H1 (cell line): Measurements from ENCODE around the gene POU2AF3. TPM values are rescaled to one million over a fixed set of nuclear protein-coding genes. Genes with fewer than 3 reads are reported as not detected.

Experiments used
- CTCF ChIA-PET: fragments of 300-600 bp; sonication (Branson Sonifier 250); formaldehyde crosslinking; loops from one replicate; lab custom pipeline; 2021; ENCODE audit not compliant: partially characterized antibody; lab: Charles Lee
- POLR2A ChIA-PET: fragments of 300-600 bp; sonication (Branson Sonifier 250); formaldehyde crosslinking; loops from one replicate; lab custom pipeline; 2021; ENCODE audit warnings: inconsistent platforms; ENCODE audit not compliant: partially characterized antibody; lab: Charles Lee
- DNase-seq, 2 experiments: peaks; one replicate each; pipeline versions ENCODE4 v3.0.0 to v3.0.0-alpha.2; 2010 to 2022; ENCODE audit warnings: low spot score in 2 of 2, low read depth in 1 of 2, mixed read lengths in 1 of 2
- FAIRE-seq: peaks from 2 replicates; lab custom pipeline; 2011; peaks lifted over from hg19 to GRCh38; lab: Jason Lieb, UNC
- H2AFZ ChIP-seq: 2 replicates; pipeline ENCODE4 v1.8.1; 2012; ENCODE audit warnings: low read length, inconsistent platforms
- H2AK5ac ChIP-seq: 2 replicates; pipeline ENCODE4 v1.6.1; 2013; ENCODE audit warnings: low read depth, low read length
- H2BK120ac ChIP-seq: replicated peaks from 2 replicates; pipeline ENCODE3; 2013; ENCODE audit warnings: low read depth, low read length, inconsistent platforms
- H2BK12ac ChIP-seq: 2 replicates; pipeline ENCODE4 v1.6.1; 2013; ENCODE audit warnings: low read depth, low read length
- H2BK15ac ChIP-seq: 2 replicates; pipeline ENCODE4 v1.6.1; 2013; ENCODE audit warnings: low read length
- H2BK20ac ChIP-seq: 2 replicates; pipeline ENCODE4 v1.6.1; 2013; ENCODE audit warnings: low read length
- H2BK5ac ChIP-seq: 2 replicates; pipeline ENCODE4 v1.6.1; 2013; ENCODE audit warnings: low read depth, low read length
- H3K14ac ChIP-seq: 2 replicates; pipeline ENCODE4 v1.6.1; 2013; ENCODE audit warnings: inconsistent platforms; ENCODE audit not compliant: insufficient read length
- H3K18ac ChIP-seq: 2 replicates; pipeline ENCODE4 v1.6.1; 2013; ENCODE audit warnings: low read length; ENCODE audit errors: extremely low read depth
- H3K23ac ChIP-seq: 2 replicates; pipeline ENCODE4 v1.6.1; 2013; ENCODE audit warnings: inconsistent platforms; ENCODE audit not compliant: insufficient read length
- H3K23me2 ChIP-seq: 2 replicates; pipeline ENCODE4 v1.6.1; 2013; ENCODE audit warnings: low read depth, low read length
- H3K27ac ChIP-seq: 2 replicates; pipeline ENCODE4 v1.6.1; 2011; ENCODE audit warnings: low read depth, low read length, inconsistent platforms
- H3K27me3 ChIP-seq, 4 experiments: replicated peaks in 1 of 4; 1 replicate in 1 of 4; 2 replicates in 3 of 4; pipeline versions ENCODE4 v1.6.1 to v1.8.1; 2011 to 2013; ENCODE audit warnings: low read length in 3 of 4, mild to moderate bottlenecking in 3 of 4, inconsistent platforms in 2 of 4, mixed read lengths in 2 of 4, moderate library complexity in 1 of 4; ENCODE audit not compliant: control insufficient read depth in 3 of 4, insufficient read depth in 3 of 4; ENCODE audit errors: extremely low read depth in 1 of 4
- H3K36me3 ChIP-seq, 4 experiments: 2 replicates each; pipeline versions ENCODE4 v1.6.1 to v1.8.1; 2011 to 2013; ENCODE audit warnings: mild to moderate bottlenecking in 4 of 4, low read length in 3 of 4, moderate library complexity in 2 of 4, control low read depth in 1 of 4, inconsistent platforms in 1 of 4; ENCODE audit not compliant: insufficient read depth in 4 of 4, control insufficient read depth in 2 of 4
- H3K4ac ChIP-seq: replicated peaks from 2 replicates; pipeline ENCODE3; 2013; ENCODE audit warnings: low read length, low read depth, mixed read lengths, inconsistent platforms; ENCODE audit not compliant: insufficient read length
- H3K4me1 ChIP-seq, 4 experiments: replicated peaks in 1 of 4; 1 replicate in 1 of 4; 2 replicates in 3 of 4; pipeline versions ENCODE4 v1.6.1 to v1.8.1; 2011 to 2013; ENCODE audit warnings: low read length in 3 of 4, inconsistent platforms in 2 of 4, mixed read lengths in 1 of 4; ENCODE audit not compliant: insufficient read depth in 4 of 4, control insufficient read depth in 3 of 4
- H3K4me2 ChIP-seq, 2 experiments: 2 replicates each; pipeline versions ENCODE4 v1.6.1 to v1.8.1; 2011 to 2013; ENCODE audit warnings: low read depth in 2 of 2, low read length in 2 of 2, control low read depth in 1 of 2, inconsistent platforms in 1 of 2, mild to moderate bottlenecking in 1 of 2; ENCODE audit not compliant: insufficient read depth in 1 of 2
- H3K4me3 ChIP-seq, 4 experiments: fragments of 200-600, 300-600 bp in 1 of 4; sonication (generic), shearing (Covaris generic), sonication (Bioruptor Twin) in 1 of 4; 2 replicates each; pipeline versions ENCODE4 v1.5.1 to v1.8.1; 2011 to 2016; ENCODE audit warnings: low read length in 4 of 4, low read depth in 3 of 4, control low read depth in 2 of 4, inconsistent platforms in 2 of 4, mild to moderate bottlenecking in 2 of 4, mixed read lengths in 1 of 4, moderate library complexity in 1 of 4; ENCODE audit not compliant: insufficient read depth in 2 of 4; ENCODE audit errors: extremely low read depth in 1 of 4
- H3K56ac ChIP-seq: replicated peaks from 2 replicates; pipeline ENCODE3; 2013; ENCODE audit warnings: low read depth, mild to moderate bottlenecking, mixed read lengths, low read length, inconsistent platforms; ENCODE audit not compliant: insufficient read length
- H3K79me1 ChIP-seq: 2 replicates; pipeline ENCODE4 v1.6.1; 2013; ENCODE audit warnings: low read depth, low read length, control low read depth
- H3K79me2 ChIP-seq, 2 experiments: 2 replicates each; pipeline versions ENCODE4 v1.6.1 to v1.8.1; 2012 to 2013; ENCODE audit warnings: low read length in 2 of 2, mild to moderate bottlenecking in 2 of 2, inconsistent platforms in 1 of 2; ENCODE audit not compliant: insufficient read depth in 2 of 2, control insufficient read depth in 1 of 2
- H3K9ac ChIP-seq, 4 experiments: replicated peaks in 1 of 4; 1 replicate in 1 of 4; 2 replicates in 3 of 4; pipeline versions ENCODE4 v1.6.1 to v1.8.1; 2011 to 2013; ENCODE audit warnings: low read depth in 3 of 4, low read length in 3 of 4, control low read depth in 2 of 4, mild to moderate bottlenecking in 2 of 4, moderate library complexity in 2 of 4, inconsistent platforms in 1 of 4; ENCODE audit errors: extremely low read depth in 1 of 4
- H3K9me3 ChIP-seq, 2 experiments: 2 replicates each; pipeline versions ENCODE4 v1.6.1 to v1.8.1; 2012 to 2013; ENCODE audit warnings: mild to moderate bottlenecking in 2 of 2, moderate library complexity in 2 of 2, control low read depth in 1 of 2, inconsistent platforms in 1 of 2, low read depth in 1 of 2, low read length in 1 of 2, mixed read lengths in 1 of 2; ENCODE audit not compliant: insufficient read depth in 2 of 2
- H4K20me1 ChIP-seq, 2 experiments: replicated peaks in 1 of 2; 2 replicates each; pipeline versions ENCODE3 to v1.8.1; 2011 to 2013; ENCODE audit warnings: inconsistent platforms in 2 of 2, low read length in 2 of 2, mild to moderate bottlenecking in 1 of 2; ENCODE audit not compliant: insufficient read depth in 2 of 2, control insufficient read depth in 1 of 2
- H4K5ac ChIP-seq: 2 replicates; pipeline ENCODE4 v1.6.1; 2013; ENCODE audit warnings: low read length, low read depth, mixed read lengths, inconsistent platforms; ENCODE audit not compliant: insufficient read length
- H4K8ac ChIP-seq: 2 replicates; pipeline ENCODE4 v1.8.0; 2013; ENCODE audit warnings: mild to moderate bottlenecking, moderate library complexity, low read length, inconsistent platforms; ENCODE audit not compliant: insufficient read depth; ENCODE audit errors: extremely low read depth
- H4K91ac ChIP-seq: replicated peaks from 2 replicates; pipeline ENCODE3; 2013; ENCODE audit warnings: low read length, mixed read lengths, inconsistent platforms; ENCODE audit not compliant: insufficient read length
- CBX8 ChIP-seq: fragments of 300-800, 300-1000 bp; sonication (generic); IDR thresholded peaks from 2 replicates; pipeline ENCODE4 v1.7.1; 2016; ENCODE audit warnings: low read depth, low read length, borderline replicate concordance
- CHD2 ChIP-seq: IDR thresholded peaks from 2 replicates; pipeline ENCODE4 v1.6.1; 2012; ENCODE audit warnings: low read length, improper control_type of control experiment
- CREB1 ChIP-seq: IDR thresholded peaks from 2 replicates; pipeline ENCODE4 v1.6.1; 2012; ENCODE audit warnings: inconsistent platforms
- CTBP2 ChIP-seq: IDR thresholded peaks from 2 replicates; pipeline ENCODE4 v1.7.0; 2011; ENCODE audit warnings: borderline replicate concordance, mild to moderate bottlenecking, moderate library complexity, mixed read lengths, low read length; ENCODE audit not compliant: insufficient read depth, insufficient read length
- EGR1 ChIP-seq: IDR thresholded peaks from 2 replicates; pipeline ENCODE4 v1.6.1; 2011; ENCODE audit warnings: low read depth, low read length, borderline replicate concordance
- POLR2AphosphoS5 ChIP-seq: IDR thresholded peaks from 2 replicates; pipeline ENCODE4 v1.6.1; 2011; ENCODE audit warnings: low read depth, low read length
- SIN3A ChIP-seq, 2 experiments: IDR thresholded peaks in 1 of 2; conservative IDR thresholded peaks in 1 of 2; 2 replicates each; pipeline ENCODE4 v1.6.1; 2011 to 2012; ENCODE audit warnings: low read length in 2 of 2, improper control_type of control experiment in 1 of 2, low read depth in 1 of 2, mild to moderate bottlenecking in 1 of 2
- SIRT6 ChIP-seq: IDR thresholded peaks from one replicate; pipeline ENCODE4 v1.7.1; 2012; ENCODE audit warnings: low read length, inconsistent platforms
- SP4 ChIP-seq: IDR thresholded peaks from 2 replicates; pipeline ENCODE4 v1.6.1; 2012; ENCODE audit warnings: low read length, inconsistent platforms
- SRF ChIP-seq: IDR thresholded peaks from 2 replicates; pipeline ENCODE4 v1.6.1; 2011; ENCODE audit warnings: mild to moderate bottlenecking, low read depth, low read length, moderate library complexity
- TAF1 ChIP-seq: IDR thresholded peaks from 2 replicates; pipeline ENCODE4 v1.6.1; 2011; ENCODE audit warnings: mild to moderate bottlenecking, low read depth, low read length
- TAF7 ChIP-seq: optimal IDR thresholded peaks from 2 replicates; pipeline ENCODE3; 2011; ENCODE audit warnings: low read depth, mild to moderate bottlenecking, inconsistent platforms, low read length, moderate library complexity, borderline replicate concordance
- TBP ChIP-seq: IDR thresholded peaks from 2 replicates; pipeline ENCODE4 v1.6.1; 2011; ENCODE audit warnings: low read depth, low read length, improper control_type of control experiment
- TEAD4 ChIP-seq: IDR thresholded peaks from 2 replicates; pipeline ENCODE4 v1.6.1; 2012; ENCODE audit warnings: low read depth, low read length, inconsistent platforms, mixed read lengths
- WGBS, 2 experiments: shearing (Covaris generic) in 1 of 2; methylation state at CpG; one replicate each; pipeline versions ENCODE4 v1.1.6 to v1.1.7; 2013 to 2015; ENCODE audit warnings: low lambda C conversion rate in 2 of 2, mixed read lengths in 2 of 2, inconsistent platforms in 1 of 2, low coverage in 1 of 2, missing lambda C conversion rate in 1 of 2; ENCODE audit not compliant: insufficient replicate concordance in 2 of 2, insufficient coverage in 1 of 2, insufficient read length in 1 of 2; ENCODE audit errors: extremely low coverage in 1 of 2, missing lambda C conversion rate in 1 of 2; 5-methylcytosine and 5-hydroxymethylcytosine counted together
- polyA plus RNA-seq, 7 experiments: library from polyadenylated mRNA; depleted of rRNA in 3 of 7; stranded (reverse) in 5 of 7; unstranded in 2 of 7; fragments of >200 nt in 5 of 7; fragments of 200-250 nt in 2 of 7; gene quantifications; 1 replicate in 5 of 7; 2 replicates in 1 of 7; 4 replicates in 1 of 7; pipeline versions ENCODE4 v1.2.1 to v1.2.3, GENCODE V29; 2011 to 2013; ENCODE audit warnings: missing spikeins in 2 of 7, mixed read lengths in 2 of 7
- total RNA-seq: library from RNA; stranded (reverse); fragmentation: NEBNext Ultra II Directional; extraction: Animal tissue kit (Norgen Biotek cat#: 25700); gene quantifications from 2 replicates; pipeline ENCODE4 v1.2.1, GENCODE V29; 2021
- TF ChIP-seq, protein P1 (sequence below): IDR thresholded peaks from 2 replicates; pipeline ENCODE4 v1.6.1; 2012; ENCODE audit warnings: low read length, inconsistent platforms

Gene POU2AF3
- total and polyA plus RNA-seq, 2 of the 8 experiments (the other 6 are each of a cell fraction or from before 2014, with no cell fraction given), result 1.2 to 5.7 TPM

DNA sequence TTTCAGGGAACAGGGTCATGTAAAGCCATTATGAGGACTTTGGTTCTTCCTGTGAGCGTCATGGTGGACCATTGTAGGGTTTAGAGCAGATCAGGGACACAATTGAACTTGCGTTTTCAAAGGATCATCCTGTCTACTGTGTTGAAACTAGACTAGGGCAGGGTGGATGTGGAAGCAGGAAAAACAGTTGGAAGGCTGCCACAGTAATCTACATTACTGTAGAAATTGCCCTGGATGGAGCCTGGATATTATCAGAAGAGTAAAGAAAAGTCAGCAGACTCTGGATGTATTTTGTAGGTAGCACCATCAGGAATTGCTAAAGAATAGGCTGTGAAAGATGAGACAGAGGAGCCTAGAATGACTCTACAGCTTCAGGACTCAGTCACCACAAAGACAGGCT is 47.4 kb upstream of the POU2AF3 start:
- H3K56ac ChIP-seq, result no peak overlapping the region
- ChIA-PET CTCF (no interaction called here), POLR2A (no interaction called here)
- H2BK5ac ChIP-seq, result no peak overlapping the region
- no peaks in the 10 kb centered on the region; a peak in 1 of 7 replicates for H3K27me3 ChIP-seq
- H3K9me3 ChIP-seq, result no peaks in the 10 kb centered on the region
- H2AK5ac ChIP-seq, result no peak overlapping the region
- no peak overlapping the region for H2BK12ac ChIP-seq
- H3K4me2 ChIP-seq, result no peak overlapping the region
- no peaks in the 10 kb centered on the region for H3K4me1 ChIP-seq
- no peak overlapping the region for H2AFZ ChIP-seq
- no peak overlapping the region for H3K23ac ChIP-seq
- DNase-seq, result no peak
- no peaks in the 10 kb centered on the region for H3K79me2 ChIP-seq
- TF ChIP-seq CTBP2, result no peak
- TF ChIP-seq TAF1, result no peak
- TF ChIP-seq CREB1, result no peak
- no peak for TF ChIP-seq TEAD4
- TF ChIP-seq SIN3A (conservative IDR thresholded peaks at IDR 0.05 in 1 of 2, IDR thresholded peaks at IDR 0.05 in 1 of 2; ENCODE audit: low read depth in 1 of 2, low read length in 2 of 2), result no peak
- no peak for TF ChIP-seq TAF7
- no peak for TF ChIP-seq SP4
- TF ChIP-seq CBX8, result no peak
- TF ChIP-seq POLR2AphosphoS5, result no peak
- no peak for TF ChIP-seq SRF
- no peak for TF ChIP-seq CHD2
- no peak for TF ChIP-seq TBP
- TF ChIP-seq, protein P1, sequence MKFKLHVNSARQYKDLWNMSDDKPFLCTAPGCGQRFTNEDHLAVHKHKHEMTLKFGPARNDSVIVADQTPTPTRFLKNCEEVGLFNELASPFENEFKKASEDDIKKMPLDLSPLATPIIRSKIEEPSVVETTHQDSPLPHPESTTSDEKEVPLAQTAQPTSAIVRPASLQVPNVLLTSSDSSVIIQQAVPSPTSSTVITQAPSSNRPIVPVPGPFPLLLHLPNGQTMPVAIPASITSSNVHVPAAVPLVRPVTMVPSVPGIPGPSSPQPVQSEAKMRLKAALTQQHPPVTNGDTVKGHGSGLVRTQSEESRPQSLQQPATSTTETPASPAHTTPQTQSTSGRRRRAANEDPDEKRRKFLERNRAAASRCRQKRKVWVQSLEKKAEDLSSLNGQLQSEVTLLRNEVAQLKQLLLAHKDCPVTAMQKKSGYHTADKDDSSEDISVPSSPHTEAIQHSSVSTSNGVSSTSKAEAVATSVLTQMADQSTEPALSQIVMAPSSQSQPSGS, result no peak
- TF ChIP-seq SIRT6, result no peak
- no peak for TF ChIP-seq EGR1
- no peak overlapping the region for H3K14ac ChIP-seq
- no peak overlapping the region for H3K4ac ChIP-seq
- no peak overlapping the region for H3K27ac ChIP-seq
- H2BK120ac ChIP-seq, result no peak overlapping the region
- H2BK15ac ChIP-seq, result no peak overlapping the region
- H3K18ac ChIP-seq, result no peak overlapping the region
- no peaks in the 10 kb centered on the region for H3K79me1 ChIP-seq
- H4K91ac ChIP-seq, result no peak overlapping the region
- H3K36me3 ChIP-seq, result no peaks in the 10 kb centered on the region
- WGBS, 2 experiments, result 91% methylated on average over 2 of the region's 2 CpGs; no CpG with 5 or more reads in 1 of the 2 experiments
- no peak overlapping the region for H4K5ac ChIP-seq
- no peaks in the 10 kb centered on the region for H3K23me2 ChIP-seq
- no peak overlapping the region for H3K4me3 ChIP-seq
- H3K9ac ChIP-seq, result no peak overlapping the region
- no peaks in the 10 kb centered on the region for H4K20me1 ChIP-seq
- no peak overlapping the region for H2BK20ac ChIP-seq
- no peak for FAIRE-seq
- no peak overlapping the region for H4K8ac ChIP-seq
